ENCODE measurements around the gene CDCA7L. TPM values are rescaled to one million over a fixed set of nuclear protein-coding genes. Genes with fewer than 3 reads are reported as not detected.
"Not testable (repeated sequence)": the region's sequence is repeated elsewhere in the genome, so short reads cannot be mapped to it uniquely, and the experiment has no call there.

The CDCA7L gene
- total RNA-seq, 4 donors from 2014 or later = 7.4 to 16.9 (median 10.8) TPM

GRCh38 chr7:21939858-21940372 is 5.8 kb downstream of the CDCA7L start:
- Histone ChIP-seq H3K27me3 (no peaks in the 10 kb centered on the region), H3K4me3 (no peak overlapping the region), H3K9me3 (peaks cover 0 to 7% (median 0%) of the 10 kb centered on the region in 4 donors), H3K27ac (no peak overlapping the region), H3K36me3 (peaks cover 0 to 11% (median 0%) of the 10 kb centered on the region in 3 donors), H3K4me1 (peaks cover 0 to 18% (median 0%) of the 10 kb centered on the region in 4 donors)
- TF ChIP-seq EP300 (IDR thresholded peaks at IDR 0.05) (no peak), POLR2A (IDR thresholded peaks at IDR 0.05) (no peak)
- TF ChIP-seq, protein P1, sequence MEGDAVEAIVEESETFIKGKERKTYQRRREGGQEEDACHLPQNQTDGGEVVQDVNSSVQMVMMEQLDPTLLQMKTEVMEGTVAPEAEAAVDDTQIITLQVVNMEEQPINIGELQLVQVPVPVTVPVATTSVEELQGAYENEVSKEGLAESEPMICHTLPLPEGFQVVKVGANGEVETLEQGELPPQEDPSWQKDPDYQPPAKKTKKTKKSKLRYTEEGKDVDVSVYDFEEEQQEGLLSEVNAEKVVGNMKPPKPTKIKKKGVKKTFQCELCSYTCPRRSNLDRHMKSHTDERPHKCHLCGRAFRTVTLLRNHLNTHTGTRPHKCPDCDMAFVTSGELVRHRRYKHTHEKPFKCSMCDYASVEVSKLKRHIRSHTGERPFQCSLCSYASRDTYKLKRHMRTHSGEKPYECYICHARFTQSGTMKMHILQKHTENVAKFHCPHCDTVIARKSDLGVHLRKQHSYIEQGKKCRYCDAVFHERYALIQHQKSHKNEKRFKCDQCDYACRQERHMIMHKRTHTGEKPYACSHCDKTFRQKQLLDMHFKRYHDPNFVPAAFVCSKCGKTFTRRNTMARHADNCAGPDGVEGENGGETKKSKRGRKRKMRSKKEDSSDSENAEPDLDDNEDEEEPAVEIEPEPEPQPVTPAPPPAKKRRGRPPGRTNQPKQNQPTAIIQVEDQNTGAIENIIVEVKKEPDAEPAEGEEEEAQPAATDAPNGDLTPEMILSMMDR (IDR thresholded peaks at IDR 0.05) = no peak
- no peak for DNase-seq (ENCODE audit: low spot score in 2 of 2)
- 90 to 95% methylated on average over 3 of the region's 3 CpGs for WGBS, 2 donors

GRCh38 chr7:21939136-21939857 is 6.4 kb downstream of the CDCA7L start:
- Histone ChIP-seq H3K27me3 (no peaks in the 10 kb centered on the region), H3K27ac (no peak overlapping the region), H3K4me1 (peaks cover 0 to 14% (median 0%) of the 10 kb centered on the region in 4 donors), H3K4me3 (no peak overlapping the region), H3K36me3 (peaks cover 0 to 11% (median 0%) of the 10 kb centered on the region in 3 donors), H3K9me3 (peaks cover 0 to 7% (median 0%) of the 10 kb centered on the region in 4 donors)
- TF ChIP-seq, protein P1 (IDR thresholded peaks at IDR 0.05) = no peak
- TF ChIP-seq POLR2A (IDR thresholded peaks at IDR 0.05) (no peak), EP300 (IDR thresholded peaks at IDR 0.05) (no peak)
- DNase-seq (ENCODE audit: low spot score in 2 of 2) = no peak
- WGBS, 2 donors = 49 to 60% methylated on average over 4 of the region's 4 CpGs

GRCh38 chr7:21938463-21938862 is 7.2 kb downstream of the CDCA7L start:
- H3K36me3 ChIP-seq = peaks cover 0 to 11% (median 0%) of the 10 kb centered on the region in 3 donors
- no peak overlapping the region for H3K4me3 ChIP-seq
- 93% methylated on average over 2 of the region's 2 CpGs for WGBS, 2 donors
- H3K27ac ChIP-seq = no peak overlapping the region
- H3K4me1 ChIP-seq = peaks cover 0 to 14% (median 0%) of the 10 kb centered on the region in 4 donors
- no peaks in the 10 kb centered on the region for H3K27me3 ChIP-seq
- no peak for DNase-seq (ENCODE audit: low spot score in 2 of 2)
- peaks cover 0 to 7% (median 0%) of the 10 kb centered on the region in 4 donors for H3K9me3 ChIP-seq
- TF ChIP-seq POLR2A (IDR thresholded peaks at IDR 0.05) = no peak
- no peak for TF ChIP-seq EP300 (IDR thresholded peaks at IDR 0.05)
- TF ChIP-seq, protein P1 (IDR thresholded peaks at IDR 0.05) = no peak

GRCh38 chr7:21934808-21935207 is 10.9 kb downstream of the CDCA7L start:
- TF ChIP-seq EP300 (IDR thresholded peaks at IDR 0.05) = no peak
- TF ChIP-seq, protein P1 (IDR thresholded peaks at IDR 0.05) = no peak
- no peak for TF ChIP-seq POLR2A (IDR thresholded peaks at IDR 0.05)
- peaks cover 0 to 7% (median 0%) of the 10 kb centered on the region in 4 donors for H3K9me3 ChIP-seq
- H3K27ac ChIP-seq = no peak overlapping the region
- no peaks in the 10 kb centered on the region for H3K27me3 ChIP-seq
- no peak for DNase-seq (ENCODE audit: low spot score in 2 of 2)
- H3K36me3 ChIP-seq = peaks cover 0 to 11% (median 0%) of the 10 kb centered on the region in 3 donors
- H3K4me1 ChIP-seq = peaks cover 0 to 3% (median 0%) of the 10 kb centered on the region in 4 donors
- H3K4me3 ChIP-seq = no peak overlapping the region

DNA sequence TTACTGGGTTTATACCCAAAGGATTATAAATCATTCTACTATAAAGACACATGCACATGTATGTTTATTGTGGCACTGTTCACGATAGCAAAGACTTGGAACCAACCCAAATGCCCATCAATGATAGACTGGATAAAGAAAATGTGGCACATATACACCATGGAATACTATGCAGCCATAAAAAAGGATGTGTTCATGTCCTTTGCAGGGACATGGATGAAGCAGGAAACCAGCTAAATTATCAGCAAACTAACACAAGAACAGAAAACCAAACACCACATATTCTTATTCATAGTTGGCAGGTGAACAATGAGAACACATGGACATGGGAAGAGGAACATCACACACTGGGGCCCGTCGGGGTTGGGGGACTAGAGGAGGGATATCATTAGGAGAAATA is 12.4 kb downstream of the CDCA7L start:
- not testable (repeated sequence) for H3K4me1 ChIP-seq; DNase-seq (ENCODE audit: low spot score in 2 of 2); H3K4me3 ChIP-seq; H3K27me3 ChIP-seq; H3K27ac ChIP-seq
- 66 to 94% methylated on average over 3 of the region's 3 CpGs for WGBS, 2 donors
- Histone ChIP-seq H3K36me3 (peaks cover 0 to 11% (median 0%) of the 10 kb centered on the region in 3 donors), H3K9me3 (peaks cover 0 to 12% (median 0%) of the 10 kb centered on the region in 4 donors)
